Hindlimb muscle (tissue), 1 donor: ENCODE results near the gene INCENP. TPM values are rescaled to one million over a fixed set of nuclear protein-coding genes. Genes with fewer than 3 reads are reported as not detected.

Experiments used
- DNase-seq: peaks from one replicate; pipeline ENCODE4 v3.0.0-alpha.2; 2013
- polyA plus RNA-seq: library from polyadenylated mRNA; unstranded; fragments of 120-200 nt; gene quantifications from one replicate; pipeline ENCODE4 v1.2.1, GENCODE V29; 2013; ENCODE audit not compliant: insufficient read length

The INCENP gene
- polyA plus RNA-seq, 1 donor, result 18.2 TPM

GRCh38 chr11:62141111-62142042, 17.6 kb downstream of the INCENP start:
- DNase-seq, result no peak

- no peak for DNase-seq
Measured at GRCh38 chr11:62142043-62142375, 18.2 kb downstream of the INCENP start.

GRCh38 chr11:62142921-62143320, 19.1 kb downstream of the INCENP start:
- DNase-seq, result no peak

- no peak for DNase-seq
Measured at GRCh38 chr11:62143727-62144126, 19.9 kb downstream of the INCENP start.

- DNase-seq, result no peak
Measured at GRCh38 chr11:62144641-62145255, 20.9 kb downstream of the INCENP start.

GRCh38 chr11:62145261-62145871, 21.6 kb downstream of the INCENP start:
- DNase-seq, result no peak

- DNase-seq, result no peak
Measured at GRCh38 chr11:62146476-62147200, 22.8 kb downstream of the INCENP start.

- DNase-seq, result no peak
Measured at GRCh38 chr11:62147545-62147944, 23.7 kb downstream of the INCENP start.

GRCh38 chr11:62148271-62148980, 24.6 kb downstream of the INCENP start:
- no peak for DNase-seq

GRCh38 chr11:62149986-62150886, 26.4 kb downstream of the INCENP start:
- DNase-seq, result no peak

GRCh38 chr11:62150887-62151736, 27.3 kb downstream of the INCENP start:
- no peak for DNase-seq

- DNase-seq, result no peak
Measured at GRCh38 chr11:62151737-62152102, 27.9 kb downstream of the INCENP start.

- no peak for DNase-seq
Measured at GRCh38 chr11:62152245-62153086, 28.7 kb downstream of the INCENP start.

- DNase-seq, result no peak
Measured at GRCh38 chr11:62153087-62153395, 29.2 kb downstream of the INCENP start.

- DNase-seq, result no peak
Measured at GRCh38 chr11:62153617-62154016, 29.8 kb downstream of the INCENP start.

- DNase-seq, result no peak
Measured at GRCh38 chr11:62157603-62158002, 33.8 kb downstream of the INCENP start.

- DNase-seq, result no peak
Measured at GRCh38 chr11:62166371-62166770, 42.6 kb downstream of the INCENP start.

- DNase-seq, result no peak
Measured at GRCh38 chr11:62169448-62169847, 45.6 kb downstream of the INCENP start.

- no peak for DNase-seq
Measured at GRCh38 chr11:62169935-62170334, 46.1 kb downstream of the INCENP start.
